Endothelial cell of hepatic sinusoid (primary cell): ENCODE data around the gene NEUROD2.

Experiments
- in situ Hi-C: cut with HindIII; loops from 2 replicates; pipeline ENCODE4 v1.10.0; 2017; ENCODE audit warnings: low sequenced_read_pairs

NEUROD2 gene

DNA sequence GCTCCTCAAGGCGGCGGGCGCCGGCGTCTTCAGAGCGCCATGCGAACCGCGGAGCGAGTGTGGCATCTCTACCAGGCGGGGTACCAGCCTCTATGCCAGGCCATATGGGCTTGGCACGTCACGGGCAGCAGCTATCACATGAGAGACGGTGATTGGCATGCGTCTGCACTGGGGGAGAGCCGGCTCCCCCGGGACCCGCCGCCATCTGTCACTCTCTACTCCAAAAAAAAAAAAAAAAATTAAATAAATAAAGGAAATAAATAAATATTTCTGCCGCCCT is at the start of gene NEUROD2:
Gene NEUROD2 (minus strand): TSS at position 70 of the 280 bp plus-strand sequence. CDS start 1,321 bp downstream, outside the sequence.
- in situ Hi-C loops, result no loop called here

- in situ Hi-C loops, result no loop called here
These were observed 47.4 kb upstream of the NEUROD2 start for GRCh38 chr17:39655105-39655504.

DNA sequence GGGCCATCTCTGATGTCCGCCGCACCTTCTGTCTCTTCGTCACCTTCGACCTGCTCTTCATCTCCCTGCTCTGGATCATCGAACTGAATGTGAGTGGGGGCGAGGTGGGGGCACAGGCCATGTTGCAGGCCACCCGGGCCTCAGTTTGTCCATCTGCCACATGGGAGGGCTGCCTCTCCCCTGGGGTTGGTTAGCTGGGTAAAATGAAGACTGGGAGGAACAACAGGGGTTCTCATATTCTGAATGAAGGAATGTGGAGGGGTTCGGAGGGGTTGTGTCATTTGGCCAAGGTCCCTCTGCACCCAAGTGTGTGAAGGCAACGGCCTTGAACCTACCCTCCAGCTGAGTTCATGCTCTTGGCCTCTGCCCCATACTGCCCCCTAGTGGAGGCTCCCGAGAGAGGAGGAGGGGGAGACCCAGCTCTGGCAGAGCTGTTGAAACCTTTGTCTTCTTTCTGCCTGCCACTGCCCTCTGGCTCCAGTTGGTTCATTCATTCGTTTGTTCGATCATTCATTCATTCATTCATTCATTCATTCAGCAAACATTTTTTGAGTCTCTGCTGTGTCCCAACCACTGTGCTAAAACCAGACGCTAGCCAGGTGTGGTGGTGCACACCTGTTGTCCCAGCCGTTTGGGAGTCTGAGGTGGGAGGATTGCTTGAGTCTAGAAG is 46.1 kb upstream of the NEUROD2 start:
- in situ Hi-C loops, result no loop called here

GRCh38 chr17:39653316-39653661 is 45.6 kb upstream of the NEUROD2 start:
- in situ Hi-C loops, result no loop called here

DNA sequence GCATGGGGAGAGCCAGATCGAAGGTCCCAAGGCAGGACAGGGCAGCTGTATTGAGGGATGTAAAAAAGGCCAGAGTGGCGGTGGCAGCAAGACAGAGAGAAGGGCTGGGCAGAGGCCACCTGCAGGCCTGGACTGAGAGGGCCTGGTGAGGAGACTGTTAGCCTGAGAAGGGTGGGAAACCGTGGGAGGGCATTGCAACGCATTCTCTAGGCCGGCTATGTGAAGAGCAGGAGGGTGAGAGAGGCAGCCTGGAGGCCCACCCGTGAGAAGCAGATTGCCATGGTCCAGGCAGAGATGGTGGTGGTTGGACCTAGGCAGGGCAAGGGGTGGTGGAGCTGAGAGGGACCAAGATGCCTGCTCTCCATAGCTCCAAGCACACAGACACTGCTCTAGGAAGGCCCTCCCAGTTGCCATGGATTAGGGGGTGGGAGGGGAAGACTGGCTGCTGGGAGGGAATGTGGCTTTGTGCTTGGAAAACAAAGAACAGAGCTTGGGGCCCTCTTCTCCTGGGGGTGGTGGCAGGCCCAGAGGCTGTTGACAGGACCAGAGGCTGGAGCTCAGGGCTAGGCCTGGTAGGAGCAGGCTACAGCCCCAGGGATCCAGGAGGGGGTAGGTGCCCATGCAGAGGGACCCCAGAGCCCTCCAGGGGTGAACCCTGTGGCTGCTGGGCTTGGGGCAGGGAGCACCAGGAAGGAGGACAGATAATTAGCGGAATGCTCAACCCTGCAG is 45.0 kb upstream of the NEUROD2 start:
- in situ Hi-C loops, result no loop called here

GRCh38 chr17:39651923-39652586 is 44.3 kb upstream of the NEUROD2 start:
- in situ Hi-C loops, result no loop called here

- in situ Hi-C loops, result no loop called here
These were observed 42.4 kb upstream of the NEUROD2 start for GRCh38 chr17:39650121-39650579.

GRCh38 chr17:39648616-39649366 is 41.1 kb upstream of the NEUROD2 start:
- in situ Hi-C loops, result no loop called here

- in situ Hi-C loops, result no loop called here
These were observed 39.5 kb upstream of the NEUROD2 start for GRCh38 chr17:39647256-39647655.

GRCh38 chr17:39643271-39643670 is 35.6 kb upstream of the NEUROD2 start:
- in situ Hi-C loops, result no loop called here

- in situ Hi-C loops, result no loop called here
These were observed 34.8 kb upstream of the NEUROD2 start for GRCh38 chr17:39642291-39643074.

GRCh38 chr17:39641883-39642282 is 34.2 kb upstream of the NEUROD2 start:
- in situ Hi-C loops, result no loop called here

GRCh38 chr17:39641097-39641496 is 33.4 kb upstream of the NEUROD2 start:
- in situ Hi-C loops, result no loop called here

DNA sequence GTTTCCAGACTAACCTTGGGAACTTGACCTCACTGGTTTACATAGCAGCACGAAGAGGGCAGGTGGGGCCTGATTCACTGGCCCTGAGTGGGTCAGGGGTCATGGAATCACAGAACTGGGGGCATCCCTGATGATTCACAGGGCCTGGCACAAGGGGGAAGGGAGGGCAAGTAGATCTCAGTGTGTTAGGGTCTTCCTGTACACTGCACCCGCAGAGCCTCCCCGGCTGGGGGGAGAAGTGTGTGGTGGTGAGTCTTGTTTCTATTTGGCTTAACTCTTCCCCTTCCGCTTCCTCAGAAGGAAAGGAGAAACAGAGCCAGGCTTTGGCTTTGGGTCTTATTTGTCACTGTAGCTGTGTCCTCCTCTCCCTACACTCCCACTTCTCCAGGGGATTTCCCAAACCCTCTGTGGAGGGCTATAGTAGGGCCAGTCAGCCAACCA is 32.9 kb upstream of the NEUROD2 start:
- in situ Hi-C loops, result no loop called here

DNA sequence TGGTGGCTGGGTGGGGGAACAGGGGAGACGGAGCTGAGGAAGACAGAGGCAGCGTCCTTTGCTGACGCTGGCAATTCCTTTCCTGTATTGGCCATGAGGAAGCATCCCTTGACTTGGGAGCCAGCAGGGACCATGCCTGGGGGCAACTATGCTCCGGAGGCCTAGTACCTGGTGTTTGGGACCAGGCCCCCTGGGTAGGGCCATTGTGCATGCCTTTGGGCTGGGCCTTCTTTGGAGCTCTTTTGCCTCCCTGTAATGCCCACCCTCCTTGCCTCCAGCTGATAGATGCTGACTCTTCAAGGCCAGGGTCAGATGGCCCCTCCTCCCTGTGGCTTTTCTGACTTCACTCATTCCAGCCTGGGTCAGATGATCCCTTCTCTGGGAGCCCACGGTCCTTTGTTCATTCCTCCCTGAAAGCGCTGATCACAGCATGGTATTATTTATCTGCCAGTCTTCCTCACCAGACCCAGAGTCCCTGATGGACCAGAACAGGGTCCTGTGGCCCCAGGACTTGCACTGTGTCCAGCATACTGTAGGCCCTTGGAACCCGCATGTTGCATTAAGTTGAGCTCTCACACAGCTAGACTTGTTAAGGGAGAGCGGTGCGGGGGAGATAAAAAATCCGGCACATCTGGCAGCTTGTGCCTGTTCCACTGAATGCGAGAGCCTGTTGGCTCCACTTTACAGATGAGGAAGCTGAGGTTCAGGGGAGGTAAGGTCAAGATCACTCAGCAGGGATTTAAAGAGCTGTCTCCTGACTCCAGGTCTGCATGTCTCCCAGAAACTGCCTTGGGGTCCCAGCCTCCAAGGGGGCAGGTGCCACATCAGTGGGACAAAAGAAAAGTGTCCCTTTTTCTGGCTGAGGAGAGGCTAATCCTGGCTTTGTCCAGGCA is 32.1 kb upstream of the NEUROD2 start:
- in situ Hi-C loops, result loop anchor here (5.0 kb wide), 2 partner anchors 47 to 63 kb away; partner anchors contain the start of gene PGAP3

DNA sequence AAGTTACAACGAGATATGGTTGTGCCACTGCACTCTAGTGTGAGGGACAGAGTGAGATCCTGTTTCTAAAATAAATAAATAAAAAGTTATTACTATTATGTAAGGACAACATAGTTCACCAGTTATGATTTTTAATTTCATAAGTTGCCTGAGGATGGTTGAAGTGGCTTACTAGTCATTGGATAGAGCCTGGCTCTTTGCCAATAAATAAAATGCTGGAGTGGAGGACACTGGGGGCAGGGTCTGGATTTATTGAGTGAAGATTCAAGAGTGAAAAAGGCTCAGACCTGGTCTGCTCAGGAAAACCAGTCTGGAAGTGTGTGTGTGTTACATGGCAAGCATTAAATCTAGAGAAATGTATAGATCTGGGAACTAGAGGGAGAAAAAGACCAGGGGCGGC is 31.3 kb upstream of the NEUROD2 start:
- in situ Hi-C loops, result loop anchor here (5.0 kb wide), 2 partner anchors 48 to 62 kb away; partner anchors contain the start of gene PGAP3

- in situ Hi-C loops, result loop anchor here (5.0 kb wide), 2 partner anchors 49 to 61 kb away; partner anchors contain the start of gene PGAP3
These were observed 30.6 kb upstream of the NEUROD2 start for GRCh38 chr17:39638317-39638716.

DNA sequence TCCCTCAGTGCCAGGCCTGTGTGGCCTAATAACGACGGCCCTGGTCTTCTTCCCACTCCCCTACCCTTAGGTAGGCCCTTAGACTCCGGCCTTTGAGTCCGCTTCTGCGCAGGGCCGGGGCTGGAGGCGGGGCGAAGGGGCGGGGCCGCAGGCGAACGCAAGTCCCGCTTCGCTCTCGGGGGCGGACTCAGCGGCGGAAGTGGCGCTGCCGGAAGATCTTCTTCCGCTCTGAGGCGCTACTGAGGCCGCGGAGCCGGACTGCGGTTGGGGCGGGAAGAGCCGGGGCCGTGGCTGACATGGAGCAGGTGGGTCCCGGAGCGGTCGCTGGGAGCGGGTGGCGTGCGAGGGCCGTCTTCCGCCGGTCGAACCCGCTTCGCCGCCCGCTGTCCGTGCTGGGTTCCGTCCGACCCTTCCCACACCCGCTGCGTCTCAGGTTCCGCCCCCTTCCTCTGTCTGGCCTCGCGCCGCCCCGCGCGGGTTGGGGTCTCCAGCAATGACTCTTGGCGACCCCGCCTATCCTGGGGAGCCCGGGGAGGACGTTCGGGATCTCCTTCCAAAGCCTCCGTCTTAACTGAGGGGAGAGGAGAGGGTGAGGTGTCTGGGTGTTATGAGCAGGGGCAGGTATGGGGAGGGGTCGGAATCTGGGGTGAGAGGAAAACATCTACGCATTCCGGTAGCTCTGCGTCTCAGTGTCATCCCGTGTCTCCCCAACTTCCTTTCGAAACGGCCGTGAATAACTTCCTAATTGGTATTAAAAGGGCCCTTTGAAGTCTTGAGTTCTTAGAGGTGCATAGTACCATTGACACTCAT is 29.4 kb upstream of the NEUROD2 start, which contains the start of gene STARD3:
Gene STARD3 (plus strand): TSS at position 218 of the 810 bp plus-strand sequence. CDS start 16,388 bp downstream, outside the sequence.
- in situ Hi-C loops, result loop anchor here (5.0 kb wide), 2 partner anchors 50 to 60 kb away; partner anchors contain the start of gene PGAP3
